ENCODE measurements around the gene COPG2.

Gene COPG2

GRCh38 chr7:130488392-130489139 lies 180.0 kb downstream of the COPG2 start:
- Mint-ChIP-seq H3K9me3 (peaks cover 41% of the 10 kb centered on the region), H3K27ac (peak overlapping the region; percentile 100), H3K4me1 (peaks cover 71% of the 10 kb centered on the region), H3K4me3 (peak overlapping the region; percentile 65), H3K36me3 (ENCODE audit: low read depth) (peaks cover 39% of the 10 kb centered on the region), H3K27me3 (ENCODE audit: low read depth, poor library complexity) (peaks cover 6% of the 10 kb centered on the region)
- no peak for DNase-seq
- TF ChIP-seq CTCF (IDR thresholded peaks at IDR 0.05), result no peak

- no peak for TF ChIP-seq CTCF (IDR thresholded peaks at IDR 0.05)
- H3K36me3 Mint-ChIP-seq (ENCODE audit: low read depth), result peaks cover 25% of the 10 kb centered on the region
- H3K4me3 Mint-ChIP-seq, result peak overlapping the region; percentile 85
- DNase-seq, result no peak
- H3K9me3 Mint-ChIP-seq, result peaks cover 27% of the 10 kb centered on the region
- peaks cover 86% of the 10 kb centered on the region for H3K4me1 Mint-ChIP-seq
- H3K27ac Mint-ChIP-seq, result peak overlapping the region; percentile 90
- peaks cover 2% of the 10 kb centered on the region for H3K27me3 Mint-ChIP-seq (ENCODE audit: low read depth, poor library complexity)
Observed at GRCh38 chr7:130486954-130487436, 181.6 kb downstream of the COPG2 start.

- H3K4me1 Mint-ChIP-seq, result peaks cover 91% of the 10 kb centered on the region
- TF ChIP-seq CTCF (IDR thresholded peaks at IDR 0.05), result peak; percentile 67
- peaks cover 25% of the 10 kb centered on the region for H3K9me3 Mint-ChIP-seq
- peaks cover 24% of the 10 kb centered on the region for H3K36me3 Mint-ChIP-seq (ENCODE audit: low read depth)
- H3K27me3 Mint-ChIP-seq (ENCODE audit: low read depth, poor library complexity), result peaks cover 2% of the 10 kb centered on the region
- peak overlapping the region; percentile 85 for H3K4me3 Mint-ChIP-seq
- H3K27ac Mint-ChIP-seq, result peak overlapping the region; percentile 90
- peak; percentile 69 for DNase-seq
Observed at GRCh38 chr7:130486114-130486953, 182.2 kb downstream of the COPG2 start.

- Mint-ChIP-seq H3K27ac (no peak overlapping the region), H3K36me3 (ENCODE audit: low read depth) (peaks cover 20% of the 10 kb centered on the region), H3K4me3 (peak overlapping the region; percentile 85), H3K27me3 (ENCODE audit: low read depth, poor library complexity) (peaks cover 2% of the 10 kb centered on the region), H3K4me1 (peaks cover 86% of the 10 kb centered on the region), H3K9me3 (peaks cover 20% of the 10 kb centered on the region)
- no peak for DNase-seq
- TF ChIP-seq CTCF (IDR thresholded peaks at IDR 0.05), result no peak
Observed at GRCh38 chr7:130485734-130486113, 182.8 kb downstream of the COPG2 start.

- Mint-ChIP-seq H3K36me3 (ENCODE audit: low read depth) (peaks cover 24% of the 10 kb centered on the region), H3K27ac (no peak overlapping the region), H3K9me3 (peaks cover 36% of the 10 kb centered on the region), H3K4me1 (peaks cover 60% of the 10 kb centered on the region), H3K27me3 (ENCODE audit: low read depth, poor library complexity) (peaks cover 2% of the 10 kb centered on the region), H3K4me3 (no peak overlapping the region)
- no peak for DNase-seq
- TF ChIP-seq CTCF (IDR thresholded peaks at IDR 0.05), result no peak
Observed at GRCh38 chr7:130483031-130483430, 185.5 kb downstream of the COPG2 start.

Measured in nephron progenitor cell (in vitro differentiated cells).